HG03575 (cell line): ENCODE results near the gene BEGAIN.

Source experiments
- ATAC-seq: cut with Tn5 transposase; IDR thresholded peaks from one replicate; pipeline ENCODE4 v1.9.1; 2021; ENCODE audit not compliant: unreplicated experiment, insufficient number of reproducible peaks, low FRiP score; ENCODE audit errors: extremely low read depth

The BEGAIN gene

DNA sequence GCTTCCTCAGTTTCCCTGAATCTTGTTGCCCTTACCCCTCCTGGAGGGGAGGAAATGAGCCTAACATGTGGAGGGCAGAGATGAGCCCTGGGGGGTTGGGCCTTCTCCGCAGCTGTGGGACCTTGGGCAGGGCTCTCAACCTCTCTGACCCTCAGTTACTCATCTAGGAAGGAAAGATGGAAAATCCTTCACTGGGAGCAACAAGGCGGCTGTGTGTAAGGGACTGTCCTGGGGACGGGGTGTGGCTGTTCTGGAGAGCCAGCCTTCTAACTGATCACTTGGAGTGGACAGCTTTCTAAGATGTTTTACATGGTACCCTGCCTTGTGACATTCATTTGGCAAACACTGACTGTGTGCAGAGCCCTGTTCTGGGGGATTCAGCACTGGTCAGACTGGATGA lies 14.7 kb downstream of the BEGAIN start:
- no peak for ATAC-seq

DNA sequence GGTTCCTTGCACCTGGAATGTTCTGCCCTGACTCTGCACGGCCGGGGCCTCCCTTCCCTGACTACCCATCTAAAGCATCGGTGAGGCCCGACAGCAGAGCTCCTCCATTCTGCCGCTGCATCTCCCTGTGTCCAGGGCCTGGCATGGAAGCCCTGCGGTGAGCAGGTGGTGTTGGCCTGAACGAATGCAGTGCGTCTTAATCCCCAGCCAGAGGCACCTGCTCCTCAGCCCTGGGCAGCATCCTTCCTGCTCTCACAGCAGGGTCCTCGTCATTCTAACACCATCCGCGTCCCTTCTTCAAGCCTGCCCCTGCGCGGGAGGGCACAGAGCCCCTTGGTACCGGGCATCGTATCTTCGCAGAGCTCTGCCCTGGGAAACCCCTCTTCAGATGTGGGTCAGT lies 15.4 kb downstream of the BEGAIN start:
- ATAC-seq: no peak

DNA sequence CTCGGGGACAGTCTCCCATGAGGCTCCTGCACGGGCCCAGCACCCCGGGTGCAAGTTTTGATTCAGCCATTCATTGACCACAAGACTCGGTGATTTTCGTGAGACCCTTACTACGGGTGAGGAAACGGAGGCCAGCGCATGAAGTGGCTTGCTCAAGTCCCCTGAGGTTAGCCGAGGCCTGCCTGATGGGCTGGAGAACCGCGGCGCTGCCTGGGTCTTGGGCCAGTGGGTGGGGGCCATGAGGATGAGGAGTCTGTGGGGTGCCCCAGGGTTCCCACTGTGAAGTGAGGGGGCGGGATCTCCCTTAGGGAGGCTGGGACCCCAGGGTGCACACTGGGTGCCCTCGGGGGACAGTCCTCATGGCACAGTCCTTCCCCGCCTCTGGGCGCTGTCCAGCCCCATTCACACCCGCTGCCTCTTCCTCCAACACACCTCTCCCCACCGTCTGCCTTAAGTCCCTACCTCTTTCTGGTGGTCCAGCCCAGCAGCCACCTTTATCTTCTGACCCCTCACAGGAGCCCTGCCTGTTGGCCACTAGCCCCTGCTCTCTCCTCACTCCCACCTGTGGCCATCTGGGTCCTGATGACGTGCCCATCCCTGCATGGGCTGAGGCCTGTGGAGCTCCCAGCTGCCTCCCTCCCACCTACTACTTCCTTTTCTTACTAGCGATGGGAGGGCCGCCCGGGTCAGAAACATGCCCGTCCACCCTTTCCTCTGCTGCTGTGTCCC lies 16.3 kb downstream of the BEGAIN start:
- ATAC-seq: no peak

DNA sequence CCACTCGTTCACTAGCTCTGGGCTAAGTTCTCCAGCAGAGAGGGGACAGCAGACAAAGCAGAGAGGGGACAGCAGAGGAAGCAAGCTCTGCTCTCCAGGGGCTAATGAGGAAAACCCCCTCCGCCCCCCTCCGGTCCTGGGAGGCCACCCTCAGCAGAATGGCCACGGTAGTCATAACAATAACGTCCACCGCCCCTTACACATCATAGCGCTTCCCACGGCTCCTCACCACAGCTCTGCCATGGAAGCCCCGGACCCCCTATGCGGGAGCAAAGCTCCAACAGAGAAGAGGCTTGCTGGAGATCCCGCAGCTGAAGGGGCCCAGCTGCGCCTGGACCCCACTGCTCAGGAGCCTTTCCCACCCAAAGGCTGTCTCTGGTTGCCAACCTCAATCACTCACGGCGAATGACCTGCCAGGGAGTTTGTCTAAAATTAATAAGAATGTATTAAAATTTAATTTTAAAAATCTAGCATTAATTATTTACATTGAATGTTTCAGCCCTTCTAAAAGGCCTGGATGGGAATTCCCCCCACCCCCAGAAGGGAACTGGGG lies 17.4 kb downstream of the BEGAIN start:
- ATAC-seq: no peak

DNA sequence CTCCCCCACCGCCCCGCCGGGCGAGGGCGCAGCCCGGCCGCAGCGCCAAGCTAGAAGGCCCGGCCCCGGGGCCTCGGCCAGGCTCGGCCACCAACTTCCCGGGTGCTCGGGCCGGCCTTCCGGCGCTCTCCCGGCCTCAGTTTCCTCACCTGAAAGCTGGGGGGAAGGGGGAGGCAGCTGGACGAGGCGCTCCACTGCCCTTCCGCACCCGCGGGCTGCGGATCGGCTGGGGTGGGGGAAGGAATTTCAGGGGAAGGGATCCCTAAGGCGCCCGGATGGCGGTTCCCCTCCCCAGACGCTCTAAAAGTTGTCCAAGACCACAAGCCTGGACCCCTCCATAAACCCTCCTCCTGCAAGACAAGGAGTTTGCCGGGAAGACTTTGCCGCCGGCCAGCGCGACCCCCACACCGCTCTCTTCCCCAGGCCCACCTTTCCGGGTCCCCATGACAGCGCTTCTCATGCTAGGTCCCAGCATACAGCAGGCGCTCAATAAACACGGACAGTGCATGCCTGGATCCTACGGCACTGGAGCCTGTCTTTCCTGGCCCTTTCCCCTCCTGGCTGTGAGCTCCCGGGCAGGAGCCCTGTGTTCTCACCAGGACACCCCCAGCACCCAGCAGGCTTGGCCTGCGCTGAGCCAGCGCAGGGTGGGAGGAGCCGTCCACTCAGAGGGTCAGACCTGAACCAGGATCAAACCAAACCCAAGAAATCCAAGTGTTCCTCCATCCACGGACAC lies 18.1 kb downstream of the BEGAIN start:
- no peak for ATAC-seq

DNA sequence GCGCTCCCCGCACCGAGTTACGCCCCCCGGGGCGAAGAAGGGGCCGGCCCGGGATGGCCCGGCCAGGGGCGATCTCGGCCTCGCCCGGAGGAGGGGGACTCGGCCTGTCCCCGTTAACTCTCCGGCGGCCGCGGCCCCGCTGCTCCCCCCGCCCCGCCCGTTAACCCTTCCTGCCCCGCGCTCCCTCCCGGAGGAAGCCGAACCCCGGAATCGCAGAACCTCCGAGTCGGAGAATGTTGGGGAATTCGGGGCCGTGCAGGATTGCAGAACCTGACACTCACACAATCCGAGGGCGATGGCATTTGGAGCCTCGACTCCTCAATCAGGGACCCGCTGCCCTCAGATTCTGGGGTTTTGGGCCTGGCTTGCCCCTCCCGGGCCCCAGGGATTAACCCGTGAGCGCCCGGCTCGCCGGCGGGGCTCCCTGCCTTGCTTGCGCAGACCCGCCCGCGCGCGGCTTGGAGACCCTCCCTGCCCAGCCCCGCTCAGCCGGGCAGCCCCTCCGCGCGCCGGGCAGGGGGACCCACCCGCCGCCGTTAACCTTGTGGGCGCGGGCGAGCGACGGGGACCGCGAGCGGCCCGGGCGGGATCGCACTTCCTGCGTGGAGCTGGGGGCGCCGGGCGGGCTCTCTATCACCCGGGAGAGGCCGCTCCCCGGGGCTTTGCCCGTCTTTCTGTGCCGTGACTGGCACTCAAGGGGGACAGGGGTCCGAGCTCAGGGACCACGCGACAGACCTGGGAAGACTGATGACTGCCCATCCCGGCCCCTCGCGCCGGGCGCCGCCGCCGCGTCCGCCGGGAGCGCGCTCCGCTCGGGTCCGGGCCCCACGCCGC lies 18.8 kb downstream of the BEGAIN start:
- no peak for ATAC-seq

DNA sequence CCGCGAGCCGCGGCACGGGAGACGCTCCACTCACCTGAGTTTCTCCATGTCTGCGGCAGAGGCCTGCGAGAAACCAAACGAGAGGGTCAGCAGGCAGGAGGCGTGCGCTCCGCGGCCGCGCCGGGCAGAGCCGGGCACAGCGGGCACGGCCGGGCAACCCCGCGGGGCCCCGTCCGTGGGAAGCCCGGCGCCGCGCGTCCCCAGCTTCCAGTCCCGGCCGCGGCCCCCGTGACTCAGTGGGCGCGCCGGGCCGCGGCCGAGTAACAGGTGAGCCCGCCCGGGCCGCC lies 19.4 kb downstream of the BEGAIN start:
- ATAC-seq: no peak

DNA sequence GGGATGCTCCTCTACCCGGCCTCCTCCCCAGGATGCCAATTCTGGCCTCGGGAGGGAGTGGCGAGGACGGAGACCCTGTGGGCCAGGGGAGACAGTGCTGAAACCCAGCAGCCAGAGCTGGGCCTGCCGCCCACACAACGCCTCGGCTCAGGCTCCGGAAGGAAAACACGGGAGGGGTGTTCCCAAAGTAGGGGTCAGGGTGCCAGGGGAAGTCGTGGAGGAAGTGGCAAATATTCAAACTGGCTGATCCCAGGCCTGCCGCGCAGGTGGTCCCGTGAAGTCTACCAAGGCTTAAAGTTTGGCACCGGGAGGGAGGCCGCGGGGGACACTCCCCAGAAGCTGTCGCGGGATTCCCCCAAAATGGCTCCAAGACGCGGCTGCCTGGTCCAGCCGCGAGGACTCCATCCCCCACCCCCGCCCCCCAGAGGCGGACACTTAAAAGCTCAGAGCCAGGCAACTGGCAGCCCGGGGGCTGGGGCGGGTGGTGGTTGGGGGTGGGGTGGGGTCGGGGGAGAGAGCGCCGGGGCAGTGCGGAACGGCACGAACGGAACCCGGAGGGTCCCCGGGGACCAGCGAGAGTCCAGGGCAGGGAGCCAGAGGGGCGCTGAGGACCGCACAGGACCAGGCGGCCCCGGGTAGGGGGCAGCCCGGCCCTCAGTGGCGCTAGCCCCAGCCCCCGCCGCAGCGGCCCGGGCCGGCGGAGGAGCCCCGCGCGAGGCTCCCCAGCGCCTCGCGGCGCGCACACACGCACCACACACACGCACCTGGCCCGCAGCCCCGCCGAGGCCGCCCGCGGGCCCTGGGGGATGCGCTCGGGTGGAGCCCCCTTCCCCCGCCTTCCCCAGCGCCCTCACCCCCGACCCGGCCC lies 20.0 kb downstream of the BEGAIN start:
- no peak for ATAC-seq

DNA sequence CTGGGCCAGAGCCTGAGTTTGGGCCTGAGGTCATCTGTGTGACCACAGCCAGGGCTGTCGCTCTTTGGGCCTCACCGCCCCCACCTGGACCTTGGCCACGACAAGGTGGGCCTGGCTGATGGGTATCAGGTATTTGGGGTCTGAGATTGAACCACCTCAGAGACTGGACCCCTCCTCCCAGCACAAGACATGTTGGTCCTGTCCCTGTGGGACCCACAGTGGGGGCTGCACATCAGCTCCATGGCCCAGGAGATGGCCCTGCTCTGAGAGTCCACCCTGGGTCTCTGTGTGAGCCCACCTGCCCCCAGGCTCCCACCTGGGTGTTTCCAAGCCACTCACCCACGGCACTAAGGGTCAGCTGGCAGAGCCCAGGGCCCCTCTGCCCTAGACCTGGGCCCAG lies 20.6 kb downstream of the BEGAIN start:
- no peak for ATAC-seq

DNA sequence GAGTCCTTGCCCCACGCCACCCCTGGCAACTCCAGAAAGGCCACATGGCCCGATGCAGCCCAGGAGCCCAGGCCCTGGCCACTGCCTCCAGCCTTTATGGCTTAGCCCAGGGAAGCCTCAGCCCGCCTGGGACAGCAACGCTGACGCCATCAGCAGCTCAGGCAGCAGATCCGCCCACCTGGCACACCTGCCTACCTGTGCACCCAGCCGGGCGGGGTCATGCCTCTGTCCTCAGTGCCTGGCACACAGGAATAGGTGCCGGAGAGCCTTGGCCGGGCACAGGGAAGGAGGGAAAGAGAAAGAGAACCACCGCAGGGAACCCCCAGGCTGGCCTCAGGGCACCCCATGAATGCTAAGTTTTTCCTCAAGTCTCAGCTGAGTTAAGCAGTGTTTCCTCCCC lies 21.1 kb downstream of the BEGAIN start:
- ATAC-seq: no peak

DNA sequence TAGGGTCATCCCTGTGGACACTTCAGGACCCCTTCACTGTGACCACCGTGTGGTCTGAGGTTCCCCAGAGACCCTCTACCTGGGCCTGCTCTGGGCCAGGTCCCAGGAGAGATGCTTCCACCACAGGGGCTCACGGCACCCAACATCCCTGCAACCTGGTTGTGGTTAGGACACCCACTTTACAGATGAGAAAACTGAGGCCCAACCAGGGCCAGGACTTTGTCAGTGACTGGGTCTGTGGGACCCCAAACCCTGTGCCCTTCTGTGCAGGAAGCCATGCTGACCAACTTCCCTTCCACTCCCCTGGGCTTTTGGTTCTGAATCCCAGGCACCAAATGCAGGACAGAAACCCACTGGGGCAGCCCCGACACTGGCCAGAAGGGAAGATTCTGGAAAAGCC lies 21.6 kb downstream of the BEGAIN start:
- no peak for ATAC-seq

DNA sequence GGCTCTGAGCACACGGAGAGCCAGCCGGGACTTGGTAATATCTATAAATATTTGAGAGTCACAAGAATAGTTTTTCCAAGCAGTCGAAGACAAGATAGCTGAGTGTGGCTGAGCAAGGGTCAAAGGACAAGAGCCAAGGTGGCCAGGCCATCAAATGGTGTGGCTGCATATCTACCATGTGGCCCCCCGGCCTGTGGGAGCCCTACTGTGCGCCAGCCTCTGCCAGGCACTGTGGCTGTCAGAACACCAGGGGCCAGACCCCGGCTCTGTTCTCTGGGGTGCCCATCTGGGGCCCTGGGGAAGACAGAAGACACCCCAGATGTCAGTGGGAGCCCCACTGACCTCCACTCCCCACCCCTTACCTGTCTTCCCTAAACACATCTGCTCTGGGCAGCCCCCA lies 22.7 kb downstream of the BEGAIN start:
- no peak for ATAC-seq

DNA sequence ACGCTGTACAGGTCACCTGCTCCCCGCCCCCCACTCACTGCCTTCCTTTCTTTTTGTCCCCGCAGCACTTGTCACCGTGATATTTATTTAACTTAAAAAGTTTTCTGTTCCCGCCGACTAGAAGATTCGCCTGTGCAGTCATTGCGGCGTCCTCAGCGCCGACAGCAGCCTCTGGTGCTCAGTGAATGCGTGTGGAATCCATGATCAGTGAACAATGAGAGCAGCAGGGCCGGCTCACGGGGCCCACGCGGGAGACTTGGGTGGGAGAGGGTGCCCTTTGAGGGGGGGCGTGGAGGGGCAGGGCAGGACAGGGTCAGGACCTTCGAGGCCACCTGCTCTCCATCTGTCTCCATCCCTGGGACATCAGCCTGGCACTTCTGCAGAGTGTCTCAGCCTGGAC lies 24.5 kb downstream of the BEGAIN start:
- ATAC-seq: no peak

DNA sequence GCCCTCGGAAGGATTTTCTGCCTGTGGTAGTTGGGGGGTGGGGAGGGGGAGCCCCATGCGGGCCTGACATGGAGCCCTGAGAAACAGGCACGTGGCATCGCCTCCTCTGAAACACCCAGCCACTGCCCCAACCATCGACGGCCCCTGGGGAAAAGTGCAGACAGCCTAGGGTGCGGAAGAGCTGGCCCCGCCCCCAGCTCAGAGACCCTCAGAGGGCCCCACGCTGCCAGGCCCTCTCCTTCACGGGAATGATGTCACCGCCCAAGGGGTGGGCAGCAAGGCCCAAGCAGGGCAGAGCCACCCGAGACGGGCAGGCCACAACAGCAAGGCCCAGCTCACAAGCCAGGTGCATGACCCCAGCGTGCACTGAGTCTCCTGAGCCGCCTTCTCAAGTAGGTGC lies 26.2 kb downstream of the BEGAIN start:
- ATAC-seq: no peak

DNA sequence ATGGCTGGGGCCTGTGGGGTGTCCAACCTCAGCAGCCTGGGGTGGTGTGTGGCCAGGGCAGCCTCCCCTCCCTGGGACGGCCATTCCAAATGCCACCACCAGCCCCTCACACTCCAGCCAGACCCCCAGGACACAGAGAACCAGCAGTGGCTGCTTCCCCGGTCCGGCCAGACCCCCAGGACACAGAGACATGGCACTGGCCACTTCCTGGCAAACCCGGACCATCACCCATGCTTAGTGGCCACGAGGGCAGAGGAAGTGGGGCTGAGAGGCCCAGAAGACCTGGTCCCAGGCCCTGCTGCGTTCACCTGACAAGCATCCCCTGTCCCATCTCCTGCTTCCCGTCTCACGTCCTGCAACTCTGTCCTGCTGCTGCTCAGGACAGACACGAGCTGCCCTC lies 26.7 kb downstream of the BEGAIN start:
- ATAC-seq: no peak

DNA sequence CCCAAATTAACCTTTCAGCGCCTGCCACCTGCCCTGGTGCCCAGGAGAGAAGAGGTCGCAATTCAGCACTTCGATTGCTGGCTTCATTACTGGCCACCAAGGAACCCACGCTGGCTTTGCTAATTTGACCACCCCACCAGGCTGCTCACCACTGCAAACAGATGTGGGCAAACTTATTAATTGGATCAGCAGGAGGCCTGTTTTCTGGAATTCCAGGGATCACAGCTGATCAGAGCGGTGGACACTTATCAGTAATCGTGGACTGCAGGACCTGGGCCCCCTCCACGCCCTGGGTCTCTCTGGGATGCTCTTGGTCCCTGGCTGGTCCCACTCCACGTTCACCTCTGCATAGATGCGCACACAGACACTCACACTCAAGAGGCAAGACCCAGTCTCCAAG lies 27.8 kb downstream of the BEGAIN start:
- ATAC-seq: no peak

DNA sequence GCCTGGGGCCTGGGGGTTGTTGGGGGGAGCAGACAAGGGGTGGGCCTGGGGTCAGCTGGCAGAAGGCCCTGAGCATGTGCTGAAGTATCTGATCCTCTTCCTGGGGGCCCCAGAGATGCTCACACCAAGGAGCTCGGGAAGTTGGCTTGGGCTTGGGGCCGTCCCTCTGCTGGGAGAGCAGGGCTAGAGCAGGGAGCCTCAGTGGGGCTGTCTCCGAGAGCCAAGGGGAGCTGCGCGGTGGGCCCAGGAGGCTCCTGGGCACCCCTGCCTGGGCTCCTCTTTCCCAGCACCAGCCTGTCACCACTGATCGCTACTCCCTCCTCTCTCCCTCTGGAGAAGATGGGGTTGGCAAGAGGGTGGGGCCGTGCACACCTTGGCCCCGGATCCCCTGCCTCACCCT lies 28.3 kb downstream of the BEGAIN start:
- no peak for ATAC-seq

DNA sequence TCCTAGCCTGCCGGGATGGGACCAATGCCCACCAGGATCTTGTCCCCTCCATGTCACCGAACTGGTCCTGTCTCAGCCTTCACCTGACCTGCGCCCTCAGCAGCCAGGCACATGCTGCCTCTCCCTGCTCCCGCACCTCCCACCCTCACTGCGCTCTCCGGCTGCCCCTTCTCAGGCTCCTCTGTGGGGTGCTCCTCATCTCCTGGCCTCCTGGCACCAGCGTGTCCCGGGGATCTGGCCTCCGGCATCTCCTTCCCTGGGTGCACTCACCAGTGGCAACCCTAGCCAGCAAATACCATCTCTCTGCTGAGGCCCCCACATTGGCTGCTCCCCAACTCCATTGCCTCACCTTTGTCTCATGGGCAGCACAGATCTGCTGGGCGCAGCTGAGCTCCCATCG lies 29.0 kb downstream of the BEGAIN start:
- no peak for ATAC-seq

DNA sequence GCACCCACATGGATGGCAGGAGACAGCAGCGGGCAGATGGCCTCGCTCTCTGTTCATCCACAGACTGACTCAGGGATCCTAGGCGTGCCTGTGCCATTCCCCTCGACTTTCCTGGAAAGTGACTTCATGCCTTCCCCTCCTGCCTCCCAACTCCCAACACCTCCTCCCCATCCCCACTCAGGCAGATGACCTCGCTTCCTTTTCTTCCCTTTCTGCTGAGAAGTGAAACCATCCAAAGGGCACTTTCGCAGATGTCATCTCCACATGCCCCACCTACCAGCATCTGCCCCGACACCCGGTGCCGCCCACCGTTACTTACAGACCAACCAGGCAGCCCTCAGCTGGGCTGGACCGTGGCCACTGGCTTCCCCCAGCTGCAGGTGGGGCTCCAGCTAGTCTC lies 29.6 kb downstream of the BEGAIN start:
- ATAC-seq: no peak
